MM.1S (cell line): ENCODE results near the gene NEDD4L.
"Not testable (repeated sequence)": the region's sequence is repeated elsewhere in the genome, so short reads cannot be mapped to it uniquely, and the experiment has no call there.

Experiments
- DNase-seq: peaks from one replicate; pipeline ENCODE4 v3.0.0-alpha.2; 2015
- H2AFZ ChIP-seq: fragments of 300-600 bp; sonication (generic); 2 replicates; pipeline ENCODE4 v1.6.0; 2016; ENCODE audit warnings: antibody characterized with exemption, low read length
- H3F3A ChIP-seq: fragments of 300-600 bp; sonication (generic); 2 replicates; pipeline ENCODE4 v1.6.1; 2016; ENCODE audit warnings: mild to moderate bottlenecking, antibody characterized with exemption, low read length, moderate library complexity, mixed read lengths; ENCODE audit not compliant: insufficient read depth
- H3K27ac ChIP-seq: fragments of 300-600 bp; sonication (generic); 2 replicates; pipeline ENCODE4 v1.5.1; 2016; ENCODE audit warnings: mild to moderate bottlenecking, low read length
- H3K27me3 ChIP-seq: fragments of 300-600 bp; sonication (generic); replicated peaks from 2 replicates; pipeline ENCODE4 v1.6.0; 2016; ENCODE audit warnings: low read length; ENCODE audit not compliant: insufficient read depth
- H3K36me3 ChIP-seq: fragments of 300-600 bp; sonication (generic); replicated peaks from 2 replicates; pipeline ENCODE4 v1.6.1; 2016; ENCODE audit warnings: mild to moderate bottlenecking, low read length, mixed read lengths; ENCODE audit not compliant: insufficient read depth
- H3K4me1 ChIP-seq: fragments of 300-600 bp; sonication (generic); 2 replicates; pipeline ENCODE4 v1.6.1; 2016; ENCODE audit warnings: low read length, mixed read lengths
- H3K4me2 ChIP-seq: fragments of 300-600 bp; sonication (generic); 2 replicates; pipeline ENCODE4 v1.6.0; 2016; ENCODE audit warnings: low read depth, low read length
- H3K4me3 ChIP-seq: fragments of 300-600 bp; sonication (generic); 2 replicates; pipeline ENCODE4 v1.5.1; 2016; ENCODE audit warnings: low read length, mixed read lengths
- H3K79me2 ChIP-seq: fragments of 300-600 bp; sonication (generic); 2 replicates; pipeline ENCODE4 v1.6.1; 2016; ENCODE audit warnings: mixed run types, low read length, mixed read lengths
- H3K9ac ChIP-seq: fragments of 300-600 bp; sonication (generic); 2 replicates; pipeline ENCODE4 v1.6.1; 2016; ENCODE audit warnings: low read length, mixed read lengths
- H3K9me2 ChIP-seq: fragments of 300-600 bp; sonication (generic); replicated peaks from 2 replicates; pipeline ENCODE4 v1.6.1; 2016; ENCODE audit warnings: mild to moderate bottlenecking, low read length, mixed read lengths; ENCODE audit not compliant: insufficient read depth
- H3K9me3 ChIP-seq: fragments of 300-600 bp; sonication (generic); replicated peaks from 2 replicates; pipeline ENCODE4 v1.6.1; 2016; ENCODE audit warnings: mild to moderate bottlenecking, low read length, mixed read lengths; ENCODE audit not compliant: insufficient read depth
- H4K20me1 ChIP-seq: fragments of 300-600 bp; sonication (generic); 2 replicates; pipeline ENCODE4 v1.6.1; 2016; ENCODE audit warnings: mild to moderate bottlenecking, low read length, moderate library complexity, mixed read lengths; ENCODE audit not compliant: insufficient read depth
- CTCF ChIP-seq: fragments of 300-600 bp; sonication (generic); IDR thresholded peaks from 2 replicates; pipeline ENCODE4 v1.5.1; 2016; ENCODE audit warnings: antibody characterized with exemption, low read length, mixed read lengths
- EZH2 ChIP-seq: fragments of 300-600 bp; sonication (generic); optimal IDR thresholded peaks from 2 replicates; pipeline ENCODE3; 2017; ENCODE audit warnings: low read depth, mild to moderate bottlenecking, antibody characterized with exemption, low read length, mixed read lengths
- EZH2phosphoT487 ChIP-seq: fragments of 300-600 bp; sonication (generic); IDR thresholded peaks from 2 replicates; pipeline ENCODE4 v1.6.1; 2018; ENCODE audit warnings: antibody characterized with exemption, low read length

The NEDD4L gene

GRCh38 chr18:58168993-58169392, 125.0 kb downstream of the NEDD4L start:
- Histone ChIP-seq H4K20me1 (no peaks in the 10 kb centered on the region), H3K36me3 (no peaks in the 10 kb centered on the region), H3K9me3 (no peaks in the 10 kb centered on the region), H3K4me2 (no peak overlapping the region), H3K27me3 (no peaks in the 10 kb centered on the region), H2AFZ (no peak overlapping the region), H3F3A (no peaks in the 10 kb centered on the region), H3K4me1 (no peaks in the 10 kb centered on the region), H3K79me2 (no peaks in the 10 kb centered on the region), H3K4me3 (no peak overlapping the region), H3K27ac (no peak overlapping the region), H3K9ac (no peak overlapping the region), H3K9me2 (no peaks in the 10 kb centered on the region)
- TF ChIP-seq EZH2 (no peak), CTCF (no peak), EZH2phosphoT487 (no peak)
- DNase-seq = no peak

GRCh38 chr18:58169472-58169871, 125.4 kb downstream of the NEDD4L start:
- Histone ChIP-seq H3K27me3 (no peaks in the 10 kb centered on the region), H3K9ac (no peak overlapping the region), H3F3A (no peaks in the 10 kb centered on the region), H3K36me3 (no peaks in the 10 kb centered on the region), H3K27ac (no peak overlapping the region), H3K4me1 (no peaks in the 10 kb centered on the region), H3K4me2 (no peak overlapping the region), H3K9me2 (no peaks in the 10 kb centered on the region), H3K9me3 (no peaks in the 10 kb centered on the region), H3K79me2 (no peaks in the 10 kb centered on the region), H2AFZ (no peak overlapping the region), H3K4me3 (no peak overlapping the region), H4K20me1 (no peaks in the 10 kb centered on the region)
- no peak for TF ChIP-seq EZH2phosphoT487
- TF ChIP-seq CTCF = no peak
- TF ChIP-seq EZH2 = no peak
- no peak for DNase-seq

- H3K9ac ChIP-seq, H3K4me2 ChIP-seq: not testable (repeated sequence)
Measured at GRCh38 chr18:58170036-58170435, 126.0 kb downstream of the NEDD4L start.

GRCh38 chr18:58172031-58172430, 128.0 kb downstream of the NEDD4L start:
- Histone ChIP-seq H2AFZ (no peak overlapping the region), H3K4me1 (no peaks in the 10 kb centered on the region), H3K9me3 (no peaks in the 10 kb centered on the region), H4K20me1 (no peaks in the 10 kb centered on the region), H3K27me3 (no peaks in the 10 kb centered on the region), H3K4me3 (no peak overlapping the region), H3K36me3 (no peaks in the 10 kb centered on the region), H3F3A (no peaks in the 10 kb centered on the region), H3K27ac (no peak overlapping the region), H3K79me2 (no peaks in the 10 kb centered on the region), H3K9me2 (no peaks in the 10 kb centered on the region), H3K4me2 (no peak overlapping the region), H3K9ac (no peak overlapping the region)
- TF ChIP-seq EZH2 (no peak), CTCF (no peak), EZH2phosphoT487 (no peak)
- DNase-seq = no peak

More at GRCh38 chr18:58170036-58170435, 126.0 kb downstream of the NEDD4L start:
- H3K9me2 ChIP-seq, H3K4me3 ChIP-seq, H3K27me3 ChIP-seq, H2AFZ ChIP-seq, H3K27ac ChIP-seq, H4K20me1 ChIP-seq, H3K36me3 ChIP-seq, H3F3A ChIP-seq, H3K9me3 ChIP-seq, DNase-seq, H3K4me1 ChIP-seq, H3K79me2 ChIP-seq: not testable (repeated sequence)
